Kidney (tissue), 14 donors: ENCODE results near the gene SPSB3. TPM values are rescaled to one million over a fixed set of nuclear protein-coding genes. Genes with fewer than 3 reads are reported as not detected.

Experiments
- DNase-seq, 5 donors: peaks; one replicate each; pipeline ENCODE4 v3.0.0-alpha.2; 2013 to 2020
- FAIRE-seq: peaks from 2 replicates; lab custom pipeline; 2012; peaks lifted over from hg19 to GRCh38; lab: Jason Lieb, UNC
- H3K27ac ChIP-seq, 2 donors: one replicate each; pipeline ENCODE4 v1.7.0; 2013; ENCODE audit warnings: low read depth in 2 of 2, low read length in 2 of 2, inconsistent platforms in 1 of 2
- H3K27me3 ChIP-seq: one replicate; pipeline ENCODE4 v1.7.1; 2013; ENCODE audit warnings: low read length, inconsistent platforms; ENCODE audit not compliant: control insufficient read depth, insufficient read depth
- H3K36me3 ChIP-seq, 3 donors: one replicate each; pipeline versions ENCODE4 v1.7.0 to v1.7.1; 2013; ENCODE audit warnings: low read length in 3 of 3, control low read depth in 1 of 3, inconsistent platforms in 1 of 3; ENCODE audit not compliant: insufficient read depth in 3 of 3, control insufficient read depth in 2 of 3
- H3K4me1 ChIP-seq, 3 donors: one replicate each; pipeline versions ENCODE4 v1.7.0 to v1.7.1; 2013; ENCODE audit warnings: low read length in 3 of 3, inconsistent platforms in 1 of 3, low read depth in 1 of 3; ENCODE audit not compliant: control insufficient read depth in 2 of 3, insufficient read depth in 2 of 3
- H3K4me3 ChIP-seq, 3 donors: one replicate each; pipeline versions ENCODE4 v1.7.0 to v1.8.1; 2013; ENCODE audit warnings: low read length in 3 of 3, control low read depth in 1 of 3, inconsistent platforms in 1 of 3
- H3K9ac ChIP-seq, 3 donors: one replicate each; pipeline versions ENCODE4 v1.7.0 to v1.7.1; 2013; ENCODE audit warnings: low read length in 3 of 3, control low read depth in 1 of 3, inconsistent platforms in 1 of 3
- H3K9me3 ChIP-seq, 3 donors: one replicate each; pipeline versions ENCODE4 v1.7.0 to v1.7.1; 2013; ENCODE audit warnings: low read length in 3 of 3, control low read depth in 1 of 3, inconsistent platforms in 1 of 3; ENCODE audit not compliant: control insufficient read depth in 2 of 3, insufficient read depth in 1 of 3
- CTCF ChIP-seq: IDR thresholded peaks from 3 replicates; pipeline ENCODE4 v1.5.1; 2012; ENCODE audit warnings: mild to moderate bottlenecking, moderate library complexity, borderline replicate concordance; ENCODE audit not compliant: insufficient read depth; ENCODE audit errors: extremely low read depth
- intact Hi-C: fragments of 100-400 bp; cut with DNase I; formaldehyde crosslinking; loops from one replicate; pipeline ENCODE4 v1.11.1; 2022
- polyA plus RNA-seq: library from polyadenylated mRNA; stranded (reverse); fragments of 350-450 nt; fragmentation: Illumina TruSeq; extraction: RNeasy Lipid Tissue Mini Kit (QIAGEN cat#74804); gene quantifications from one replicate; pipeline ENCODE4 v1.2.3, GENCODE V29; 2014; ENCODE audit warnings: low read depth, low replicate concordance; ENCODE audit not compliant: insufficient read depth
- total RNA-seq: library from RNA; stranded (reverse); fragmentation: NEBNext Ultra II Directional; extraction: Animal tissue kit (Norgen Biotek cat#: 25700); gene quantifications from one replicate; pipeline ENCODE4 v1.2.1, GENCODE V29; 2021
- donor health status: control.
- donor health status: control.
- donor health status: control.
- donor health status: control.
- donor health status: control.
- donor health status: DM: yes; HTN: yes; CAD: no.
- donor health status: Normal renal cell carcinoma (clear cell type).

Gene SPSB3
- total and polyA plus RNA-seq, 2 donors from 2014 or later, result 55.1 to 57.7 TPM

GRCh38 chr16:1810536-1810935 lies 28.2 kb upstream of the SPSB3 start:
- no peak for DNase-seq
- no peak overlapping the region for H3K27ac ChIP-seq
- FAIRE-seq, result no peak
- peaks cover 0 to 28% (median 8%) of the 10 kb centered on the region in 3 donors for H3K36me3 ChIP-seq
- H3K27me3 ChIP-seq, result no peaks in the 10 kb centered on the region
- no peak overlapping the region for H3K9ac ChIP-seq
- intact Hi-C loops, result no loop called here
- no peak overlapping the region for H3K4me3 ChIP-seq
- H3K4me1 ChIP-seq, result no peaks in the 10 kb centered on the region
- no peaks in the 10 kb centered on the region for H3K9me3 ChIP-seq
- no peak for TF ChIP-seq CTCF

- no peak for TF ChIP-seq CTCF
- Histone ChIP-seq H3K27ac (no peak overlapping the region), H3K4me3 (no peak overlapping the region), H3K27me3 (no peaks in the 10 kb centered on the region), H3K9ac (no peak overlapping the region), H3K9me3 (no peaks in the 10 kb centered on the region), H3K36me3 (peaks cover 0 to 24% (median 8%) of the 10 kb centered on the region in 3 donors), H3K4me1 (no peaks in the 10 kb centered on the region)
- FAIRE-seq, result no peak
- no peak for DNase-seq
- intact Hi-C loops, result no loop called here
Measured at GRCh38 chr16:1810106-1810505, 27.7 kb upstream of the SPSB3 start.

GRCh38 chr16:1809281-1809801 lies 27.0 kb upstream of the SPSB3 start:
- Histone ChIP-seq H3K36me3 (peaks cover 0 to 21% (median 8%) of the 10 kb centered on the region in 3 donors), H3K4me3 (no peak overlapping the region), H3K27ac (no peak overlapping the region), H3K27me3 (no peaks in the 10 kb centered on the region), H3K4me1 (no peaks in the 10 kb centered on the region), H3K9me3 (no peaks in the 10 kb centered on the region), H3K9ac (no peak overlapping the region)
- intact Hi-C loops, result no loop called here
- TF ChIP-seq CTCF, result no peak
- FAIRE-seq (no peak), DNase-seq (peak in 1 of 5 donors; percentile 72)

GRCh38 chr16:1808691-1809090 lies 26.3 kb upstream of the SPSB3 start:
- DNase-seq (peak in 1 of 5 donors; percentile 41), FAIRE-seq (no peak)
- Histone ChIP-seq H3K4me1 (no peaks in the 10 kb centered on the region), H3K27me3 (no peaks in the 10 kb centered on the region), H3K9ac (no peak overlapping the region), H3K4me3 (no peak overlapping the region), H3K9me3 (no peaks in the 10 kb centered on the region), H3K27ac (no peak overlapping the region), H3K36me3 (peaks cover 0 to 21% (median 7%) of the 10 kb centered on the region in 3 donors)
- no peak for TF ChIP-seq CTCF
- intact Hi-C loops, result no loop called here
